Measurements from ENCODE around the gene TP53BP1.

DNA sequence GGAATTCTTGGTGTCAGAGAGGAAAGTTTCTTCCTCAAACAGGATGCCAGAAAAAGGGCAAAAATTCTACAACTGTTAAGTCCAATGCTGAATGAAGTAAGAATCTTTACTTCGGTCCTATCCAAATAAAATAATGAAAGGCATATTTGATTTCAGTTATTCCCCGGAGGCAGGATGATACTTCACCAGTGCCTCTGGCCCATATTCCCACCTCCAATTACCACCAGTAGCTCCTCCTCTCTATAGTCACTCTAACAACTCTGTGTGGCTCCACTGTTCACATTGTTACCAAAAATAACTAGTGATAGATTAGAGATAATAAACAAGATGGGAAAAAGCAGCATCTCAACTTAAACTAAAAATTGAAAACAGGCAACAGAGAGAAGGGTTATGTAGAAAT is 45.1 kb upstream of the TP53BP1 start:
- TF ChIP-seq, protein P1, sequence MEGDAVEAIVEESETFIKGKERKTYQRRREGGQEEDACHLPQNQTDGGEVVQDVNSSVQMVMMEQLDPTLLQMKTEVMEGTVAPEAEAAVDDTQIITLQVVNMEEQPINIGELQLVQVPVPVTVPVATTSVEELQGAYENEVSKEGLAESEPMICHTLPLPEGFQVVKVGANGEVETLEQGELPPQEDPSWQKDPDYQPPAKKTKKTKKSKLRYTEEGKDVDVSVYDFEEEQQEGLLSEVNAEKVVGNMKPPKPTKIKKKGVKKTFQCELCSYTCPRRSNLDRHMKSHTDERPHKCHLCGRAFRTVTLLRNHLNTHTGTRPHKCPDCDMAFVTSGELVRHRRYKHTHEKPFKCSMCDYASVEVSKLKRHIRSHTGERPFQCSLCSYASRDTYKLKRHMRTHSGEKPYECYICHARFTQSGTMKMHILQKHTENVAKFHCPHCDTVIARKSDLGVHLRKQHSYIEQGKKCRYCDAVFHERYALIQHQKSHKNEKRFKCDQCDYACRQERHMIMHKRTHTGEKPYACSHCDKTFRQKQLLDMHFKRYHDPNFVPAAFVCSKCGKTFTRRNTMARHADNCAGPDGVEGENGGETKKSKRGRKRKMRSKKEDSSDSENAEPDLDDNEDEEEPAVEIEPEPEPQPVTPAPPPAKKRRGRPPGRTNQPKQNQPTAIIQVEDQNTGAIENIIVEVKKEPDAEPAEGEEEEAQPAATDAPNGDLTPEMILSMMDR (IDR thresholded peaks at IDR 0.05), result no peak
- no peak for TF ChIP-seq POLR2A (IDR thresholded peaks at IDR 0.05)

All from heart left ventricle (tissue), 13 donors.